ENCODE data around the gene GAPDH. TPM values are rescaled to one million over a fixed set of nuclear protein-coding genes. Genes with fewer than 3 reads are reported as not detected.

GAPDH gene
- total RNA-seq, 1 donor from 2014 or later = 3,867 TPM

- H3K9me3 Mint-ChIP-seq = no peaks in the 10 kb centered on the region
- H3K27ac Mint-ChIP-seq (ENCODE audit: unreplicated experiment) = no peak overlapping the region
- H3K4me3 Mint-ChIP-seq = peak overlapping the region; percentile 10
- peaks cover 42% of the 10 kb centered on the region for H3K36me3 Mint-ChIP-seq (ENCODE audit: low read depth)
- peaks cover 2% of the 10 kb centered on the region for H3K27me3 Mint-ChIP-seq (ENCODE audit: low read depth)
- no peak for DNase-seq (ENCODE audit: low read depth, low spot score)
- H3K4me1 Mint-ChIP-seq = peaks cover 12% of the 10 kb centered on the region
- no peak for TF ChIP-seq CTCF (conservative IDR thresholded peaks at IDR 0.05)
These were observed 38.7 kb downstream of the GAPDH start for GRCh38 chr12:6573001-6573400.

GRCh38 chr12:6574576-6575295 is 40.4 kb downstream of the GAPDH start:
- no peak for DNase-seq (ENCODE audit: low read depth, low spot score)
- Mint-ChIP-seq H3K36me3 (ENCODE audit: low read depth) (peaks cover 44% of the 10 kb centered on the region), H3K9me3 (no peaks in the 10 kb centered on the region), H3K27me3 (ENCODE audit: low read depth) (no peaks in the 10 kb centered on the region), H3K27ac (ENCODE audit: unreplicated experiment) (no peak overlapping the region), H3K4me1 (peaks cover 6% of the 10 kb centered on the region), H3K4me3 (no peak overlapping the region)
- no peak for TF ChIP-seq CTCF (conservative IDR thresholded peaks at IDR 0.05)

GRCh38 chr12:6575648-6576047 is 41.3 kb downstream of the GAPDH start:
- Mint-ChIP-seq H3K36me3 (ENCODE audit: low read depth) (peaks cover 41% of the 10 kb centered on the region), H3K27me3 (ENCODE audit: low read depth) (no peaks in the 10 kb centered on the region), H3K4me3 (no peak overlapping the region), H3K4me1 (no peaks in the 10 kb centered on the region), H3K9me3 (no peaks in the 10 kb centered on the region), H3K27ac (ENCODE audit: unreplicated experiment) (peak overlapping the region; percentile 23)
- TF ChIP-seq CTCF (conservative IDR thresholded peaks at IDR 0.05) = no peak
- DNase-seq (ENCODE audit: low read depth, low spot score) = no peak

GRCh38 chr12:6582196-6582595 is 47.9 kb downstream of the GAPDH start:
- H3K27ac Mint-ChIP-seq (ENCODE audit: unreplicated experiment) = no peak overlapping the region
- peaks cover 34% of the 10 kb centered on the region for H3K36me3 Mint-ChIP-seq (ENCODE audit: low read depth)
- H3K4me3 Mint-ChIP-seq = no peak overlapping the region
- no peaks in the 10 kb centered on the region for H3K9me3 Mint-ChIP-seq
- H3K4me1 Mint-ChIP-seq = no peaks in the 10 kb centered on the region
- DNase-seq (ENCODE audit: low read depth, low spot score) = no peak
- TF ChIP-seq CTCF (conservative IDR thresholded peaks at IDR 0.05) = peak; percentile 48
- no peaks in the 10 kb centered on the region for H3K27me3 Mint-ChIP-seq (ENCODE audit: low read depth)

GRCh38 chr12:6582959-6583358 is 48.6 kb downstream of the GAPDH start:
- no peak overlapping the region for H3K4me3 Mint-ChIP-seq
- TF ChIP-seq CTCF (conservative IDR thresholded peaks at IDR 0.05) = no peak
- H3K27me3 Mint-ChIP-seq (ENCODE audit: low read depth) = no peaks in the 10 kb centered on the region
- no peak overlapping the region for H3K27ac Mint-ChIP-seq (ENCODE audit: unreplicated experiment)
- no peaks in the 10 kb centered on the region for H3K9me3 Mint-ChIP-seq
- H3K4me1 Mint-ChIP-seq = no peaks in the 10 kb centered on the region
- no peak for DNase-seq (ENCODE audit: low read depth, low spot score)
- peaks cover 36% of the 10 kb centered on the region for H3K36me3 Mint-ChIP-seq (ENCODE audit: low read depth)

Measured in neural crest cell (in vitro differentiated cells).